Epidermal melanocyte (primary cell): ENCODE measurements around the gene MLLT3.

ENCODE experiments used
- DNase-seq: peaks from one replicate; pipeline ENCODE4 v3.0.0; 2011; ENCODE audit warnings: low spot score; ENCODE audit not compliant: insufficient read length

The MLLT3 gene

GRCh38 chr9:20307621-20308020 lies 314.7 kb downstream of the MLLT3 start:
- no peak for DNase-seq

- DNase-seq: no peak
Measured at GRCh38 chr9:20305452-20305851, 316.8 kb downstream of the MLLT3 start.

DNA sequence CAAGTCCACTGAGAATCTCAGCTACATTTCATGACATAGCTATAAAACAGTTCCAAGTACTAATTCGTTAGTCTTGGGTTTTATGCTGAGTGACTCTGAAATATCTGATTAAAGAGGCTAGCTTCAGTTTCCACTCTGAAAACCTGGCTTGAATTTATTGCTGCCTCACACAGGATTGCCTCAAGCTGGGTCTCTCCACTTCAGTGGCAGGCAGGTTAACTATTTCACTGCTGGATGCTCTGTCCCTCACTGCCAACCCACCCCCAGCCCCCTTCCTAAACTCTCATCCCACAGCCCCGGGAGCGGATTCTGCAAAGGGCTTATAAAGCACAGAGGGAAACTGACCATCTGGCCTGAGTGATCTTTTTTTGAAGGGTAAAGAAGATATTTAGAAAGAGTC lies 318.3 kb downstream of the MLLT3 start:
- DNase-seq: no peak

- DNase-seq: no peak
Measured at GRCh38 chr9:20303066-20303465, 319.2 kb downstream of the MLLT3 start.

DNA sequence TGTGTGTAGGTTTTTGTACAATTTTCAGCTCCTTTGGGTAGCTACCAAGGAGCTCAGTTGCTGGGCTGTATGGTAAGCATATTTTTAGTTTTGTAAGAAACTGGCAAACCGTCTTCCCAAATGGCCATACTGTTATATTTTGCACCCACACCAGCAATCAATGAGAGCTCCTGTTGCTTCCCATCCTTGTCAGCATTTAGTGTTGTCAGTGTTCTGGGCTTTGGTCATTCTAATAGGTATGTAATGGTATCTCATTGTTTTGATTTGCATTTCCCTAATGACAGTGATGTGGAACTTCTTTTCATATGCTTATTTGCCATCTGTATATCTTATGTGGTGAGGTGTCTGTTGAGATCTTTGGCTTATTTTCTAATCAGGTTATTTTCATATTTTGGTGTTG lies 320.1 kb downstream of the MLLT3 start:
- no peak for DNase-seq

DNA sequence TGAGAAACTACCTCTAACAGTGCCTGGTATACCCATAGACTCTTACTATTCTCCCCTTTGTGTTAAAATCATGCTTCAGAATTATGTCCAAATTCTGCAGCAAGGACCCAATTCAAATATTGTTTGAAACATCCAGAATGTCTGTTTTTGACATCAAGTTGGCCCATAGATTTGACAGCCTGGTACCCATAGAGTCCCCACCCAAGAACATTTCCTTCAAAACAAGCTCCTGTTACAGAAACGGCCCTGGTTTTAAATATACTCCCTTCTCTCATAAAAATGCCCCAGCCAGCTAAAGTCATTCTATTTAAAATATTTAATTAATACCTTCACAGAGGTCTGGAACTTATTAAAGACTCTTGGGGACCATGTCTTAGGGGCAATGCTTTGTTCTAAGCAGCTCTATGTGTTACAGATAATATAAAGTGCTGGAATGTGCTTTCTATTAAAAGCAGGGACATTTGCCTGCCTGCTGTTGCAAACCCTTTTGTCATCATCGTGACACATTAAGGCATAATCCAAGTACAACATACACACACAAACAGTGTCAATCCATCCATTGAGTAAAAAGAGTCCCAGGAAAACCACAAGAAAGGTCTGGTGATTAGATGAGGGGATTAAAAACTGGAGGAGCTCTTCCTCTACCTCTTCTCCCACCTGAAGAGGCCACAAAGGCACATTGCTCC lies 321.7 kb downstream of the MLLT3 start:
- DNase-seq: no peak

DNA sequence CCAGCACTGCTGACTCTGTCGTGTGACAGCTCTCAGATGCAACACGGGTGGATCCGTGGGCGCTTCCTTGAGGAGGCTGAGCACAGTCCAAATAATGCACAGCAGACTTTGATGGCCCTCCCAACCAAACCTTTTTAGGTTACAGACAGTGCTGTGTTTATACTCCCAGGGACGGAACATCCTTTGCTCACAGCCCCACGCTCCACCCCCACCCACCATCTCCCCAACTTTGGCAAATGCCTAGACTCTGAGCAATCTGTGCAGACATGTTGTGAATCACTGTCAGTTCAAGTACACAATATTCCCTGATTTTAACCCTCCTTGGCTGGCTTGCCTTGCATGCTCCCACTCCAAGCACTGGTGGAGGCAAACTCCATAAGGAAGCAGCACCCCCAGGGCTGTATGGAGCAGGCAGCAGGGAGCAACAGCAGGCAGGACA lies 324.6 kb downstream of the MLLT3 start:
- DNase-seq: no peak

DNA sequence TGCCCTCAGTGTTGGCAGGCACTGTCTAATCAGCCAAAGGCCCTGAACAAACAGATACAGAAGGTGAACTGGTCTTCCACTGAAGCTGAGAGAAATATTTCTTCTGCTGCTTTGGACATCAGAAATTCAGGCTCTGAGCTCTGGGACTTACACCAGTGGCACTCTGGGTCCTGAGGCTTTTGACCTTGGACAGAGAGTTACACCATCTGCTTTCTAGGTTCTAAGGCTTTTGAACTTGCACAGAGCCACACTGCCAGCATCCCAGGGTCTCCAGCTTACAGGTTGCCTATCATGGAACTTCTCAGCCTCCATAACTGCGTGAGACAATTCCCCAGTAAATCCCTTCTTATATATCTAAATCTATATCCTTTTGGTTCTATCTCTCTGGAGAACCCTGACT lies 326.7 kb downstream of the MLLT3 start:
- no peak for DNase-seq

DNA sequence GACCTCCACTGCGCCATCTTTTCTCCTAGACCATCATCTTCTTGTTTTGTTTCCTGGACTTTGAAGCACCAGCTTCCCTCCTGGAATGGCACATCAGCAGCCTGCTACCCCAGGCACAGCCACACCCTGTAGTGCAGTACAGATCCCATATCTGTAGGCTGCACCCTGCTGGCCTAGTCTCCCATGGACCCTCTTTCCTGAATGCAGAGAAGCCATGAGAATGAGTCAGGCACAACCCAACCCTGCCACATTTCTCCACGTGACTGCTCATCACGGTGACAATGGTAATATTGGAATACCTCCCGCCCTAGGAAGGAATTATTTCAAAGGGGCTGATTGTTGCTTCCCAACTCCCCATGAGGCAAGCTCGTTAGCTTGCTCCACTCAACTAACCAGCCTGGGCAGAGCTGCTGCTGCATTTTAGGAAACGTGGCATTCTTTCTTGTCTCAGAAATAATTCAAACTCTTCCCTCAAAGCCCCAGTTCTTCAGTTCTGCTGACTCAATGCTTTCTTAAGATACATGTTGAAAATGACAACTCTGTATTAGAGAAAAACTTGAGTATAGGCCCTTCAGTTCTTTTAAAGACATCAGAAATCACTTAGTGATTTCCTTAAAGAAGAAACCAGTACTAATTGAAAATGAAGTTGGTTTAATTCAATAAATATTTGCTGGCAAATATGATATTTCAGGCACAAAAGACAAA lies 328.1 kb downstream of the MLLT3 start:
- no peak for DNase-seq

DNA sequence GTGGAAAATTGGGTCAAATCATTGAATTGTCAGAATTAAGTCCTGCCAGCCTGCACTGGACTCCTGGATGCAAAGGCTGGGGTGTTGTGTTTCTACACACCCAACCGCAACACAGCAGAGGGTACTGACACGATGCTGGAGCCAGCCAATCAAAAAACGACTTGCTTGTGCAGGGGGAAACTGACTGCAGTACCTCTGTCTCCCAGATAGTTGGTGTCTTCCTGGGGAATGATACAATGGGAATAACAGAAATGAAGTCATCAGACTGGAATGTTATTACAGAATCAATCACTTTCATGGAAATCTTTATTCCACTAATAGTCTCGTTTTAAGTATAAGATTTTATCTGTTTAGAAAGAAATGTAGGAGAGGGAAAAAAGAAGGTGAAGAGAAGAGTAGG lies 330.3 kb downstream of the MLLT3 start:
- no peak for DNase-seq
